ENCODE results near the gene POC1A.
"Not testable (repeated sequence)": the region's sequence is repeated elsewhere in the genome, so short reads cannot be mapped to it uniquely, and the experiment has no call there.

The POC1A gene

GRCh38 chr3:52040600-52040999 lies 113.6 kb downstream of the POC1A start:
- DNase-seq, result no peak

GRCh38 chr3:52039846-52040245 lies 114.4 kb downstream of the POC1A start:
- no peak for DNase-seq

GRCh38 chr3:52039426-52039825 lies 114.8 kb downstream of the POC1A start:
- DNase-seq, result no peak

GRCh38 chr3:52038227-52038626 lies 116.0 kb downstream of the POC1A start:
- no peak for DNase-seq

GRCh38 chr3:52037291-52037690 lies 116.9 kb downstream of the POC1A start:
- DNase-seq, result no peak

- DNase-seq, result no peak
These were observed 117.4 kb downstream of the POC1A start for GRCh38 chr3:52036829-52037228.

GRCh38 chr3:52036222-52036694 lies 118.0 kb downstream of the POC1A start:
- no peak for DNase-seq

GRCh38 chr3:52034651-52035050 lies 119.6 kb downstream of the POC1A start:
- no peak for DNase-seq

- no peak for DNase-seq
These were observed 120.0 kb downstream of the POC1A start for GRCh38 chr3:52034212-52034611.

- DNase-seq, result not testable (repeated sequence)
These were observed 120.5 kb downstream of the POC1A start for GRCh38 chr3:52033748-52034147.

GRCh38 chr3:52032702-52033408 lies 121.4 kb downstream of the POC1A start:
- DNase-seq, result no peak

- no peak for DNase-seq
These were observed 122.3 kb downstream of the POC1A start for GRCh38 chr3:52031896-52032295.

GRCh38 chr3:52030714-52031310 lies 123.4 kb downstream of the POC1A start:
- DNase-seq, result no peak

- no peak for DNase-seq
These were observed 124.7 kb downstream of the POC1A start for GRCh38 chr3:52029535-52029934.

- DNase-seq, result no peak
These were observed 125.2 kb downstream of the POC1A start for GRCh38 chr3:52029053-52029452.

- DNase-seq, result no peak
These were observed 125.7 kb downstream of the POC1A start for GRCh38 chr3:52028572-52028971.

- no peak for DNase-seq
These were observed 128.2 kb downstream of the POC1A start for GRCh38 chr3:52026041-52026440.

- DNase-seq, result no peak
These were observed 128.8 kb downstream of the POC1A start for GRCh38 chr3:52025453-52025852.

All from NCI-H510A (cell line).